ENCODE results near the gene EFTUD2. TPM values are rescaled to one million over a fixed set of nuclear protein-coding genes. Genes with fewer than 3 reads are reported as not detected.
"Not testable (repeated sequence)": the region's sequence is repeated elsewhere in the genome, so short reads cannot be mapped to it uniquely, and the experiment has no call there.

Gene EFTUD2
- 66.6 TPM for polyA plus RNA-seq (ENCODE audit: insufficient read length)

GRCh38 chr17:44899074-44899782 is at the start of gene EFTUD2:
EFTUD2 (minus strand) TSS chr17:44899445; CDS start chr17:44894521, 4,924 bp downstream.
- DNase-seq = peak; percentile 93

- DNase-seq = no peak
Measured at GRCh38 chr17:44948315-44948795, 49.1 kb upstream of the EFTUD2 start.

- DNase-seq = peak; percentile 91
Measured at GRCh38 chr17:44947461-44948314, 48.4 kb upstream of the EFTUD2 start, which contains the start of gene KIF18B. KIF18B (minus strand) TSS chr17:44947773; CDS start chr17:44936344, 11,429 bp downstream.

GRCh38 chr17:44945652-44946051 is 46.4 kb upstream of the EFTUD2 start:
- not testable (repeated sequence) for DNase-seq

- DNase-seq = no peak
Measured at GRCh38 chr17:44942456-44942855, 43.2 kb upstream of the EFTUD2 start.

GRCh38 chr17:44941712-44942331 is 42.6 kb upstream of the EFTUD2 start:
- no peak for DNase-seq

GRCh38 chr17:44940768-44941167 is 41.5 kb upstream of the EFTUD2 start:
- DNase-seq = no peak

GRCh38 chr17:44940317-44940716 is 41.1 kb upstream of the EFTUD2 start:
- no peak for DNase-seq

- no peak for DNase-seq
Measured at GRCh38 chr17:44935116-44935515, 35.9 kb upstream of the EFTUD2 start.

- DNase-seq = no peak
Measured at GRCh38 chr17:44934745-44935105, 35.5 kb upstream of the EFTUD2 start.

GRCh38 chr17:44933824-44934744 is 34.8 kb upstream of the EFTUD2 start:
- DNase-seq = no peak

GRCh38 chr17:44932787-44933097 is 33.5 kb upstream of the EFTUD2 start:
- no peak for DNase-seq

GRCh38 chr17:44932096-44932786 is 33.0 kb upstream of the EFTUD2 start:
- DNase-seq = no peak

- no peak for DNase-seq
Measured at GRCh38 chr17:44931376-44931775, 32.1 kb upstream of the EFTUD2 start.

GRCh38 chr17:44930667-44931066 is 31.4 kb upstream of the EFTUD2 start:
- DNase-seq = no peak

- no peak for DNase-seq
Measured at GRCh38 chr17:44928950-44929720, 29.9 kb upstream of the EFTUD2 start.

- no peak for DNase-seq
Measured at GRCh38 chr17:44928136-44928535, 28.9 kb upstream of the EFTUD2 start.

GRCh38 chr17:44927696-44928095 is 28.5 kb upstream of the EFTUD2 start:
- DNase-seq = no peak

GRCh38 chr17:44926821-44927525 is 27.7 kb upstream of the EFTUD2 start:
- no peak for DNase-seq
